CD4-positive, alpha-beta T cell treated with Interleukin-4 for 4 hours (primary cell): ENCODE data around the gene RASA3.
"Not testable (repeated sequence)": the region's sequence is repeated elsewhere in the genome, so short reads cannot be mapped to it uniquely, and the experiment has no call there.

Source experiments
- DNase-seq: peaks from one replicate; pipeline ENCODE4 v3.0.0-alpha.2; 2020

Gene RASA3

DNA sequence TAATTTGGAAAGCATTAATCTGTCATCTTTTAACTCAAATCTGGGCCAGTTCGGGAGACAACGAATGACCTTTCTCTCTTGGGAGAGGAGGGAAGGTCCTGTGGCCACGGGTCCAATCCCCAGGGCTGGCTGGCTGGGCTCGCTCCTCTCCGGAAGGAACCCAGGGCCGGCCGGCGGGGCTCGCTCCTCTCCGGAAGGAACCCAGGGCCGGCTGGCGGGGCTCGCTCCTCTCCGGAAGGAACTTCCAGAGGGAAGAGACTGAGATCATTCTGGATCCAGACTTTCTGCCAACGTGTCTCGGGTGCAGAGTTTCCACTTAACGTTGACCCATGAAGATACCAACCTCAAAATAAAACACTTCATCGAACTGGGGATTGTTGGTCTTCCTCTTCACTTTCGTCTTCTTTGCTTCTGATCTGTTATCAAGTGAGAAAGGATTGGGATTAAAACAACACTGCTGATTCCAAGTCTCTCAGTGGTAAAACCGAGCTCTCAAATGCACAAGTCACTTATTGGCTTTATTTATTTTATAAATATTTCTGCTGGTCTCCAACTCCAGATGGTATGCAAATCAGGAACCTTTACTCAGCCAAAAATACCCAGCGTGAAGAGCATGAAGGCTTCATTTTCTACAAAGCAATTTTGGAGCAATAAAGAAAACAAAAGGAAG is 105.2 kb downstream of the RASA3 start:
- DNase-seq, result no peak

DNA sequence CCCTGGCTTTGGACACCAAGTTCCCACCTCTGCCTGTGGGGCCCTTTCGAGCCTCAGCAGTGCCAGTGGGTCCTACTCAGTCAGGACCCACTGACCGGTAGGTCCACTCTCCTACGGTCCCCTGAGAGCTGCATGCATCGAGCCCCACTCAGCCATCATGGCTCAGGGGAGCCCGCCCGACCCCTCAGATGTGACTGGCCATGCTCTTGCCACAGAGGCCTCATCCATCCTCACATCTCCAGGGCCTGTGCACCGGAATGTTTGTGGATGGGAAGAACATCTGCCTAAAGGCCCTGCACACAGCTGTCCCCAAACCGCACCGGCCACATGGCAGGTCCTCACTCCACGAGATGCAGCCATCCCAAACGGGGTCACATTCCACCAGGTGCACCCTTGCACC is 105.9 kb downstream of the RASA3 start:
- no peak for DNase-seq

DNA sequence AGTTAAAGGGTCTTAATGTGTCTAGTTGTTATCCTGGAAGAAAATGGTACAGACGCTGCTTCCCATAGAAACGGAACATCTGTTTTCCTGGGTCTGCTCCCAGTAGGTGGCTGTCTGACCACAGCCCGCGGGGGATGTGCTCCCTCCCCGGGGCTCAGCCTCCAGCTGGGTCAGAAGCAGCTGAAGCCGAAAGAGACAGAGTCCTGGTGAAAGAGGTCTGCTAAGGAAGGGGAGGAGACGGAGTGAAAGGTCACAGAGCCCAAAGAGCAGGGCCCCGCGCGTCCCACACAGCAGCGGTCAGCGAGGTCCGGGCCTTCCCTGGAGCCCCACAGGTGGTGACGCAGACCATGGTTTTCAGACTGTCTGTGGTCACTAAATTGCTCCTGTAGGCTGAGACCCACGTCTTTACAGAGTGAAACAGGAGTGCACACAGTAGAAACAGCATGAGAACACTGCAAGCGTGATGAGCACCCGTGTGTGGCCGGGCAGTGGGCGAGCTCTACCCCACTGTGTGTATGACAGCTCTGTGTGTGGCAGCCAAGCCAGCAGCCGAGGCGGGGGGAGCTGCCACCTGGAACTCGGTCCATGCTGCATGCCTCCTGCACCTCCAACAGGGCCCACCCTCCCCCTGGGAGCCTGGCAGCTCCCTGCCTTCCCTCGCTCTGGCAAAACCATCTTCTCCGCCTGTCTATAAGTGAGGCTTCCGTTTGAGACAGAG is 106.5 kb downstream of the RASA3 start:
- no peak for DNase-seq

DNA sequence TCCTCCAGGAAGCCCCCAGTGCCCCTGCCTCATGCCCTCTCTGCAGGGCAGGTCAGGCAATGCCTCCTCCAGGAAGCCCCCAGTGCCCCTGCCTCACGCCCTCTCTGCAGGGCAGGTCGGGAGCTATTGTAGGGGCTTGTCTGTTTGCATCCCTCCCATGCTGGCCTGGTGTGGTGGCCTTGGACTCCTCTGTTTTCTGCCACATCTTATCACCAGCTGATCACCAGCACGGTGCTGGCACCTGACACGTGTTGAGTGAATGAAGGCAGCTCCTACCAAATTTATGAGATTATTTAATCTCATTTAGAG is 107.1 kb downstream of the RASA3 start:
- no peak for DNase-seq

DNA sequence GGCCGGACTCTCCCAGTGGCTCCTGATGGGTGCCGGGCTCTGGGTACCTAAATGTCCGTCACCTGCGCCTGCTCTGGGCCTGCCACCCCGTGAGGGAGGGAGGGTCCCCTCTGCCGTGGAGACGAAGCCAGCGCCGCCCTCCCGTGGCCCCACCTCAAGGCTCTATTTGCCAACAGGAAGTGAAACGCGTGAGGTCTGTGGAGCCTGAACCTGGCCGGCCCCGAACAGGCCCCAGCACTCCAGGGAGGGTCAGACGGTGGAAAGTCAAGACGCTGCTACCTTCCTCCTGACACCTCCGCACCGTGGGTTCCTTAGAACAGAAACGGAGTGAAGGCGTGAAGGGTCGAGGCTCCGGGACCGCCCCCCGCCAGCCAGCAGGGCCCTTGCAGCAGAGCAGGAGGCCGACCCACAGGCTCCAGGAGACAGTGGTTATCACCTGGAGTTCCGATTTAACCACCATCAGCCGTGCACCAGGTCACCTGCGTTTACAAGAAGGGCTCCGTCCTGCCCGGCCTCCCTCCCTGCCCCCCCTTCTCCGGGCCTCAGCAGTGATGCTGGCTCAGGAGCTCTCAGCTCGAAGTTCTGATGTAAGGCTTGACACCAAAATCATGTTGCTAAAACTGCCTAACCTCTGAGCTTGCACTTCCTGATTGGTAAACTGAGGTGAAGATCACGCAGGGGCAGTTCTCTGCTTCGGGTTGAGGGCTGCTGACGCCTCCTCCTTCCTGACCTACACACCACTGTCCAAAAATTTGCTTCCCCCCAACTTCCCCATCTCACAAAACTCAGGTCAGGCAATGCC is 107.6 kb downstream of the RASA3 start:
- DNase-seq, result no peak

DNA sequence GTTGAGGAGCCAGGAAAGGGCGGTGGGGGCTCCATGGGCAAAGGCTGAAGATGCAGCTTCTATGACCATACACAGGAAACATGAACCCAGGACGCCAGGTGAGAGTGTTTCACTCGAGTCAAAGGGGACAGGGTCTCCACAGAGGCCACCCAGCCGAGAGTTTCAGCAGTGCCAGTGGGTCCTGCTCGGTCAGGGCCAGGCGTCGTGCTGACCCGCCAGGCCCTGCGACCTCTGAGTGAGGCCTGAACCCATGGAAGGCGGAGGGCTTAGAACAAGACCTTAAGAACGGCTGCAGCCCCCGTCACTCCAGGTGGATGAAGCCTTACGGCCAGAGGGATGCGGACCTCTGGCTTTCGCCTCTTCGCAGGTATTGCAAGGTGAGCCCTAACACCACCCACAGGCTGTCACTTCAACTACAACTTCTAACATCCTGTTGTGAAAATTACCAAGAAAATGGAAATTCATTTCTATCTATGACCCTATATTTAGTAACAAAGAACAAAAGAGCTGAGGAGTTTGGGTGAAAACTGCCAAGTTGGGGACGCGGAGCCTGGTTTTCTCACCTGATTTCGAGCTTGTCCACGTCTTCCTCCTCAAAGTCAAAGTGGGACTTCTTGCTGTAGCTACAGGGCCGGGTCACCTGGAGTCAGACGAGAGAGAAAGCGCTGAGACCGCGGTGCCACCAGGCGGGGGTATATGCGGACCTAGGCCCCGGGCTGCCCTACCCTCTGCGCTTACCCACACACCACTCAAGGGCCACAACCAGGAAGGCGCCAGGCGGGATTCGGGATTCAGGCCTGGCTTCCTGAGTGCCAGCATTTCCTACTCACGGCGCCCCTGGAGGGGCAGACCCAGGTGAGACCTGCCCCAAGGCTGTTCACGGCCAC is 108.5 kb downstream of the RASA3 start:
- DNase-seq, result no peak

DNA sequence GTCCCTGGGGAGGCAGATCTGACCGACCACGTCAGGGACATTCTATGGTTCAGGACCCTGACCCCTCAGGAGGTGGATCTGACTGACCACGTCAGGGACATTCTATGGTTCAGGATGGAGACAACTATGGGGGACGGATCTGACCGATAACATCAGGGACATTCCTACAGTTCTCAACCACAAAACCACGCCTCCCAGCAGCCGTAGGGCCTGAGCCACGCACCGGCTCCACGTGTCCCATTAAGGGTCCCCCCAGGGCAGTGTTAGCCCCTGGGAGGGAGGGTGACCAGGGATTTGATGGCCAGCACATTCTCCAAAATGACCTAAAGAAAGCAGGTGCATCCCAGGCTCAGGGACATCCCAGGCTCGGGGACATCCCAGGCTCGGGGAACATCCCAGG is 109.5 kb downstream of the RASA3 start:
- no peak for DNase-seq

DNA sequence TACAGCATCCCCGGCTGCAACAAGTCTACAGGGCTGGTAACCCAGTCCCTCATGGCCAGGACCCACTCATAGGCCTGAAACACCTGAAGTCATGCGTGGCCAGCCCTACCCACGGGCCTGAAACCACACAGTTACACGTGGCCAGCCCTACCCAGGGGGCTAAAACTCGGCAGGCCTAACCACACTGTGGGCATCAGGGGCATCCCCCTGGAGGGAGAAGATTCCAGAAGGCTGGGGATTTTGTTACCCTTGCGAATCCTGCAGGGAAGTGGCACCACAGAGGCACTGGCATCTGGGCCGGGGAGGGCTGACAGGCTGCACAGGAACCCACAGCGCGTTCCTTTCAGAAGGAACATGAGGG is 110.1 kb downstream of the RASA3 start:
- DNase-seq, result no peak

DNA sequence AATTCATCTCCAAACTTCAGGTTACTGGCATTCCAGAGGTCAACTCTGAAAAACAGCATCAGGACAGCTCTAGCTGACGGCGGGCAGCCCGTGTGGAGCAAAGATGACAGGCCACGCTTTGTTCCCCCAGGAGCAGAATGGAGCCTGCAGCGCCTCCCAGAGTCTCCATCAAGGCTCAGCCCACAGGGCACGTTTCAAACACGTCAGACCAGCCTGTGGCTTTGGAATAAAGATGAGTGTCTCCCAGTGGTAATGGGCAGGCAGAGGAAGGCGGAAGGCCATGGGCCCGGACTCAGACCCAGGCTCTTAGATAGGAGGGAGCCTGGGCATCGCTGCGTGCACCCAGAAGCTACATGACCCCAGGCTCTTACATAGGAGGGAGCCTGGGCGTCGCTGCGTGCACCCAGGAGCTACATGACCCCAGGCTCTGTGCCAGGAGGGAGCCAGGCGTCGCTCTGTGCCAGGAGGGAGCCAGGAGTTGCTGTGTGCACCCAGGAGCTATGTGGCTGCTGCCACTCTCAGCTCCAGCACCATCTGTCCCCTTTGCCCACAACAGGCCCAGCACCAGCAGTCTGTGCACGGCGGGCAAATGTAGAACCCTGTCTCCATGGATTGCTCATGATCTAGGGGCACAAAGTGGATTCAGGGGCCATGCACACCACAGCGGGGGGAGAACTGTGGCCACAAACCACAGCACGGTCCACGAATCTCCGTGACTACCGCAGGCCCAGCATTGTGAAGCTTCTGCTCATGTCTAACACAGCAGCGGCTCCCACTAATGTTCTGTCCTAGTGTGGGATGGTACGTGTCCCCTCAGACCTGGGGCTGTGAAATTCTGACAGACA is 110.7 kb downstream of the RASA3 start:
- no peak for DNase-seq

DNA sequence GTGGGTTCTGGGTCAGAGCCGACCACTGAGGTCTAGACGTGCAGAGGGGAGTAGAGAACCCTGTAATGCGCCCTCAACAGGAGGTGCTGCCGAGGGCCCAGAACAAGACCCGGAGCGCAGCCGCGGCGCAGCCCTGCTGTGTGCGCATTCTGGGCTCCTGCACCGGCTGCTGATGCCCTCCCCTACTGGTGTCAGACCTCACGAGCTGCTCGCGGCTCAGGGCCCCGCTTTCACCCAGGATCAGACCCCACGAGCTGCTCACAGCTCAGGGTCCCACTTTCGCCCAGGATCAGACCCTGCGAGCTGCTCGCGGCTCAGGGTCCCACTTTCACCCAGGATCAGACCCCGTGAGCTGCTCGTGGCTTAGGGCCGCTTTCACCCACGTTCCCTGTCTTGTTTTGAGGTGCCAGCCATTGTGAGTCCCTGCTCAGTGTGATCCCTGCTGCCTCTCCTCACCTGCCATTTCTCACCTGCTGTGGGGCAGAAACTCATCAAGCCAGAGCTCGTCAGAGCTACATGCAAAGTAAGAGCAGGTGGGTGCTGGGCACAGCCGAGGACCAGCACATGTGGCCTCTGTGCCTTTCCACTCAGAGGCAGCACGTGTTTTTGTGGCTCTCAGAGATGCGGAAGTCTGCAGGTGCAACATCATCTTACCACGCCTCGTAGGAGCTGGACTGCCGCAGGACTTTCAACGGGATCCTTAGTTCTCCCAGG is 111.5 kb downstream of the RASA3 start:
- DNase-seq, result no peak

DNA sequence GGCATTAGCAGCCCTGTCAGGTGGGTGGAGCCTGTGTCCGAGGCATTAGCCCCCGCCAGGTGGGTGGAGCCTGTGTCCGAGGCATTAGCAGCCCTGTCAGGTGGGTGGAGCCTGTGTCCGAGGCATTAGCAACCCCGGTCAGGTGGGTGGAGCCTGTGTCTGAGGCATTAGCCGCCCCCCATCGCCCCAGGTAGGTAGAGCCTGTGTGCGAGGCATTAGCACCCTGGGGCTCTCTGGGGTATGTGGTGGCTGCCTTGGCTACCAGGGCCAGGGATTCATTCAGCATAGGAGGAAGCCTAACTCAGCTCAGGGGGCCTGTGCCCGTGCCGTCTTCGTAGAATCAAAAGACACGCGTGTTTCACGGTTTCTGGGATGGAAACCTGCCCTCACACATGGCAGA is 112.3 kb downstream of the RASA3 start:
- DNase-seq, result not testable (repeated sequence)

DNA sequence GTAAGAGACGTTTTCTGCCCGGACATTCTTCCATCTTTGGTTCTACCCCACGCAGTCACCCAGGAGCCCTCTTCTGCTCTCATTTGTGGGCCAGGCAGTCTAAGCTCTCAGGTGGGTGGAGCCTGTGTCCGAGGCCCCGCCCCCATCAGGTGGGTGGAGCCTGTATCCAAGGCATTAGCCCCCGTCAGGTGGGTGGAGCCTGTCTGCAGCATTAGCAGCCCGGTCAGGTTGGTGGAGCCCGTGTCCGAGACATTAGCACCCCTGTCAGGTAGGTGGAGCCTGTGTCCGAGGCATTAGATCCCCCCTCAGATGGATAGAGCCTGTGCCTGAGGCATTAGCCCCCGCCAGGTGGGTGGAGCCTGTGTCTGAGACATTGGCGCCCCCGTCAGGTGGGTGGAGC is 113.1 kb downstream of the RASA3 start:
- DNase-seq, result no peak

DNA sequence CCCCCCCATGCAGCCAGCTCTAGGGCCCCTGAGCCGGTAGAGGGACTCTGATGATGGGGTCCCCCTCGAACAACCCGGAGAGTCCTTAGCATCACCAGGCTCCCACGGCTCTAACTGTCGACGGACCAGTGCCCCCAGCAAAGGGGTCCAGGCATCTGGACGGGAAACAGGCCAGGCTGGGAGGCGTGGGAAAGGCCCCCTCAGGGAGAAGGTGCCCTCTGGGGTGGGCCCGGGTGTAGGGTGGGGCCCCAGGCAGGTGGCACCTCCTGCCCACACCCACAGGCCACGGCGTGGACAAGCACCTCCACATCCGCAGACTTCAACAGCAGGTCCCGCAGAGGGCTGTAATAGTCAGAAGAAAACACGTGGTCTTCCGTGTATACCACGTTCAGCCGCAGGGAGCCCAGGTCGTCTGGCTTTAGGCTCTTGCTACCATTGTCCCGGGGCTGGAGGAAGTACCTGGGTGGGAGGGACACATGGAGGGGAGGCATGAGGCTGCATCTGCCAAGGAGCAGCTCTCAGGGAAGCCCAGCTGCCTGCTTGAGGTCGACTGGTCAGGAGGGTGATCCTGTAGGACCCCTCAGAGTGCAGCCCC is 113.9 kb downstream of the RASA3 start:
- no peak for DNase-seq

DNA sequence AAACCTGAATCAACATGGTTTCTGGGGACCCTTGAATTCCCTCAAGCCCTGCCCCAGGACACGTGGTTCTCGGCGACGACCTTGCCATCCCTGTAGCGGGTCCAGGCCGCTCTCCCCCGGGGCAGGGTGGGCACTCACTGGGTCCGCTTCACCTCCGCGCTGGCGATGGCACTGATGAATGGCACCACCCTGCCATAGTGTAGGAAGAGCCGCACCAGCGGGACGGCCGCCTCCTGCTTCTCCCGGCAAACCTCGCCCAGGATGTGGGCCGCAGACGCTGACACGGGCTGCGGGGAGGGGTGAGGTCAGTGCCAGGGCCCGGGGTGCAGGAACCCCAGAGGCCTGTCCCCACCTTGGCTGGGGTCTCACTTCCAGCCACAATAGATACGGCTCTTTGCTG is 114.5 kb downstream of the RASA3 start:
- no peak for DNase-seq

DNA sequence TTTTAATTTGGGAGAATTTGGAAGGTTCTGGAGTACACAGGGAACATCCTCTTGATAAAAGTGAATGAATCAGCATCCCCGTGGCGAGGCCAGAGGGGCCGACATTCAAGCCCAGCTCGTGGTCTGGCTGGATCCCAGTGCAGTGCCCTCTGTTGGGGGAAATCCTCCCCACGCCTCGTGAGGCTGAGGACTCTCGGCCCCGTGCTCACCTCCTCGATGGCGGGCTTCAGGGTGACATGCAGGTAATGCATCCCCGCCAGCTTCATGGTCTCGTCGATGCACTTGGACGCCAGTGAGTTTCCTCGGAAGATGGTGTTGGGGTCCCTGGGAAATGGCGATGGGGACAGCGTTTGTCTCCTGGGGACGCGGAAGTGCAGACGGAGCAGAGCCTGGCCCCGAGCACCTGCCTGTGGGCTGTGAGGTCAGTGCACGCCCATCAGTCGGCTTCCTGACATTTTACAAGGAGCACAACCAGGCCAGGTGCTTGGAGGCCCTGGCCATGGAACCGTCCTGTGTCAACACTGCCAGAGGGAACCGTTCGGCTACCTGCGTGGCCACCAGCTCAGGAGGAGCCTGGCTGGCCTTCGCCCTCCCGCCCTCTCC is 115.3 kb downstream of the RASA3 start:
- DNase-seq, result no peak

DNA sequence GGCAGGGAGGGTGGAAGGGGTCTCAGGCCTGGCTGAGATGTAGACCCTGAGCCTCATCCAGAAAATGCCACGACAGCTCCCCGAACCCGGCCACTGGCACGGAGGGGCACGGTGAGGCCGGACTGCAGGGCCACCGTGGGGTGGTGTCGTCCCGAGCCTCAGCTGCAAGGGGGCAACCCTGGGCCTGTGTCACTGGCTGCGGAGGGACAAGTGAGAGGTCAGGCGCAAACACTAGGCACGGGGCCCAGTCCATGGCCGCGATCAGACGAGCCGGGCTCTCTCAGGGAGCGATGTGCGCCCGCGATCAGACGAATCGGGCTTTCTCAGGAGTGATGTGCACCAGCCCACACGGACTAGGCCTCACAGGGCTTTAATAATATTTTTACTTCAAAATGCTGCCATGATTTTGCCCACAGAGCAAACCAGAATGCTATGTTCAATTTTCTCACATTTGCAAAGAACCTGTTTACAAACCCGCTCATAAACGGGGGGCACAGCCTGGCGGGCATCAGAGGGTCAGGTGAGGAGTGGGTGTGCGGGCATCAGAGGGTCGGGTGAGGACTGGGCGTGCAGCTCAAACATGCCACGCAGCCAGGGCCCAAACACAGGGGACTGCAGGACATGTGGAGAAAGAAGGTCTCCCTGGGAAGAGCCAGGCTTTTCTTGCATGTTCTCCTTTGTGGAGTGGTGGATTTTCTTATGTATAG is 115.9 kb downstream of the RASA3 start:
- DNase-seq, result no peak

DNA sequence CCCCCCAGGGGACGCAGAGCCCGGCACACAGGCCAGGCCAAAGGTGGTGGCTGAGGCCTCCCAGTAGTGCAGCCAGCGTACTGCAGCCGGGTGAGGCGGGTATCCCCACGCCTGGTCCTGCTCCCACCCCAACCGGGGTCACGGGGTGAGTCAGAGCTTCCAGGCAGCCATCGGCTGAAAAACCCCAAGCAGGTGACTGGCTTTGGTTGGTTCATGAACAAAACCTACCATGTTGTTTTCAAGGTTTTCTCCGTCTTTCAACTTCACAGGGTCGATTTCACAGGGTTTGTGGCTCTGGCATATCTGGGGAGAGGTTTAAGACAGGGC is 116.5 kb downstream of the RASA3 start:
- no peak for DNase-seq

DNA sequence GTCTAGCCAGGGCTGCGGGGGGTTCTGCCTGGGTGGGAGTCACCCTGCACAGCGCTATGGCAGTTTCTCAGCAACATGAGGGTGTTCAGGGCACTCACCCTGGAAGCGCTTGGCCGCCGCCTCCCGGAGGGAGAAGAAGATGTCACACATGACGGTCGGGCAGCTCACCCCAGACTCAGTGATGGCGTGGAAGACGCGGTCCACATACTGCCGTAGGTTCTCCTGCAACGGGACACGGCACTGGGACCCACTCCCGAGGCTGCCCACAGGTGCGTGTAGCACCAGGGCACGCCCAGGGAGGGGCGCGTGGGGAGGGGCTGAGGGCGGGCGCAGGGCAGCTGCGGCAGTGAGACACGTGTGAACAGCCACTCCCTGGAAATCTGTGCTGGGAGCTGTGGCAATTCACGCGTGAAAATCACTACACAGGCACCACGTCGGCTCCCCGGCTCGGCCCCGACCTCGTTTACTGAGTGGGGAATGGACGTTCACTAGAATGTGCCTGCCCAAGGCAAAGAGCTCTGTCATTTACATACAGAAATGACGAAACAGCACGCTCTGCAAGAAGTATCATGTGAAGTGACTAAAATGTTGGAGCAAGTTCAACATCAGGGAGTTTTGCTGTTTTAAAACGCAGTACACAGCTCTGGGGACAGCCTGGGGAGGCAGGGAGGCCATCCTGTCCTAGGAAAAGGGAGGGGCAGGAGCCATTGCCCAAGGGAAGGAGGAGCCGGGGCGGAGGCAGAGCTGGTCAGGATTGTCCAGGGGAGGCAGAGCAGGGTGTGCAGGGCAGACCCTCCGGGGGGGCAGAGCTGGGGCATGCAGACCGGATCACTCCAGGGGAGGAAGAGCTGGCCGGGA is 117.1 kb downstream of the RASA3 start:
- DNase-seq, result no peak

DNA sequence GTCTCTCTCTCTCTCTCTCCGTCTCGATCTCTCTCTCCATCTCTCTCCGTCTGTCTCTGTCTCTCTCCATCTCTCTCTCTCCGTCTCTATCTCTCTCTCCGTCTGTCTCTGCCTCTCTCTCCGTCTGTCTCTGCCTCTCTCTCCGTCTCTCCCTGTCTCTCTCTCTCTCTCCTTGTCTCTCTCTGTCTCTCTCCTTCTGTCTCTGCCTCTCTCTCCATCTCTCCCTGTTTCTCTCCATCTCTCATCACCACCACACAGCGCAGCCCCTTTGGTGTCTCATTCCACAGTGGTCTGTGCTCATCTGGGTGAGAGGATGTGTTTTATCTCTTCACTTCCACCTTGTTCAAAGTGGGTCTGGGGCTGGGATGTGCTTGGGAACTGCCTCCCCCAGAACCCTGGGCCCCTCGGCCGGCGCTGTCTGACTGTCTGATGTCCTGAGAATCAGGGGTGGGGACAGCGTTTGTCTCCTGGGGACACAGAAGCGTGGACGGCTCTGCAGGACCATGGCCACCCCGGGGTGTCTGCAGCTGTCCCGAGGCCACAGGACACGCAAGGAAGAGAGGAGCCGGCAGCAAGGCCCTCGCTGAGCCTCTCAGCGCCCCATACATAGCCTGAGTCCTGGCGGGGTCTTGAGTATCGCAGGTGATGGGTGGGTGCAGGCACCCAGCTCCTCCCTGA is 118.3 kb downstream of the RASA3 start:
- no peak for DNase-seq
